ENCODE results near the gene HOXC9.

The HOXC9 gene

DNA sequence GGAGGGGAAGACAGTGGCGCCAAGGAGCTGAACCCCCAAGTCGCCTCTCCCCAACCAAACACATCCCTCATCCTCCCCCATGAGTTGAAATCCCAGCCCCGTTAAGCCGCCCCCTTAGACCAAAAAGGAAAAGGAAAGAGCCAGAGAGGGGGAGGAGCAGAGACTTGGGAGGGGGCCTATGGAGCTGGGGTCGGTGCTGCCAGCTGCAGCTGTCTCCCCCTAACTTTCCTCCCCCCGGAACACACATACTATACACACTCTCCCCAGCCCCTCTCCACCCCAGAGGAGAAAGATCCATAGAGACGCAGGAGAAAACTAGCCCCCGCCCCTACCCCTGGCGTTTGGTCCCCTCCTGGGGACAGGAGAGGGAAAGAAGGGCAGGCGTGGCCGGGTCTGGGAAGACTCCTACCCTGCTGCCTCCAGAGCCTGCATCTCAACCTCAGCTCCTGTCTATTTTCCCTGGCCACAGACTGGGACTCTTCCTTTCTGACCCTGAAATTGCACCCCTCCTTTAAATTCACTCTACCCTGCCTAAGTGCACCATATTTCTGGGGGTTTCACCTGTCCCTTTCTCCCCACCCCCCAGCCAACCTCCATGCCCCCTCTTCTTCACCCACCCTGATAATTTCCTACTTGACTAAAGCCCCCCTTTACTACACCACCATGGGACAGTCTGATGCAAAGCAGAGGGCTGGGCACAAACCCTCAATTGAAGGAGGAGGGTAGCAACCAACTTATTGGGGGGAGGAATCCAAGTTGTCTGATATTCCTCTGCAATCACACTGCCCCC is 1.7 kb upstream of the HOXC9 start:
- H3K9ac ChIP-seq (ENCODE audit: low read depth, low read length) = no peak overlapping the region
- TF ChIP-seq, protein P1, sequence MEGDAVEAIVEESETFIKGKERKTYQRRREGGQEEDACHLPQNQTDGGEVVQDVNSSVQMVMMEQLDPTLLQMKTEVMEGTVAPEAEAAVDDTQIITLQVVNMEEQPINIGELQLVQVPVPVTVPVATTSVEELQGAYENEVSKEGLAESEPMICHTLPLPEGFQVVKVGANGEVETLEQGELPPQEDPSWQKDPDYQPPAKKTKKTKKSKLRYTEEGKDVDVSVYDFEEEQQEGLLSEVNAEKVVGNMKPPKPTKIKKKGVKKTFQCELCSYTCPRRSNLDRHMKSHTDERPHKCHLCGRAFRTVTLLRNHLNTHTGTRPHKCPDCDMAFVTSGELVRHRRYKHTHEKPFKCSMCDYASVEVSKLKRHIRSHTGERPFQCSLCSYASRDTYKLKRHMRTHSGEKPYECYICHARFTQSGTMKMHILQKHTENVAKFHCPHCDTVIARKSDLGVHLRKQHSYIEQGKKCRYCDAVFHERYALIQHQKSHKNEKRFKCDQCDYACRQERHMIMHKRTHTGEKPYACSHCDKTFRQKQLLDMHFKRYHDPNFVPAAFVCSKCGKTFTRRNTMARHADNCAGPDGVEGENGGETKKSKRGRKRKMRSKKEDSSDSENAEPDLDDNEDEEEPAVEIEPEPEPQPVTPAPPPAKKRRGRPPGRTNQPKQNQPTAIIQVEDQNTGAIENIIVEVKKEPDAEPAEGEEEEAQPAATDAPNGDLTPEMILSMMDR (IDR thresholded peaks at IDR 0.05; ENCODE audit: borderline replicate concordance, extremely low read depth, low read length, poor library complexity, severe bottlenecking) = no peak
- no peak for TF ChIP-seq EZH2 (IDR thresholded peaks at IDR 0.05; ENCODE audit: borderline replicate concordance, low read depth, low read length, severe bottlenecking)
- no peaks in the 10 kb centered on the region for H3K79me2 ChIP-seq (ENCODE audit: insufficient read depth, low read length)
- H3K27ac ChIP-seq (ENCODE audit: low read length) = no peak overlapping the region
- DNase-seq (no peak), ATAC-seq (ENCODE audit: insufficient read depth, low read depth) (no peak)
- no peak overlapping the region for H3K4me2 ChIP-seq (ENCODE audit: insufficient read depth, low read length)
- no peak overlapping the region for H3K4me3 ChIP-seq (ENCODE audit: low read depth in 1 of 2, low read length in 2 of 2)
- no peaks in the 10 kb centered on the region for H3K9me3 ChIP-seq (ENCODE audit: insufficient read depth, low read length, severe bottlenecking)
- peaks cover 18% of the 10 kb centered on the region for H3K4me1 ChIP-seq (ENCODE audit: insufficient read depth, low read length)
- no peaks in the 10 kb centered on the region for H4K20me1 ChIP-seq (ENCODE audit: insufficient read depth, low read length)
- no peaks in the 10 kb centered on the region for H3K36me3 ChIP-seq (ENCODE audit: insufficient read depth, low read length)
- peaks cover 50% of the 10 kb centered on the region for H3K27me3 ChIP-seq (ENCODE audit: insufficient read depth, low read length, poor library complexity)
- no peak overlapping the region for H2AFZ ChIP-seq (ENCODE audit: low read depth, low read length)

DNA sequence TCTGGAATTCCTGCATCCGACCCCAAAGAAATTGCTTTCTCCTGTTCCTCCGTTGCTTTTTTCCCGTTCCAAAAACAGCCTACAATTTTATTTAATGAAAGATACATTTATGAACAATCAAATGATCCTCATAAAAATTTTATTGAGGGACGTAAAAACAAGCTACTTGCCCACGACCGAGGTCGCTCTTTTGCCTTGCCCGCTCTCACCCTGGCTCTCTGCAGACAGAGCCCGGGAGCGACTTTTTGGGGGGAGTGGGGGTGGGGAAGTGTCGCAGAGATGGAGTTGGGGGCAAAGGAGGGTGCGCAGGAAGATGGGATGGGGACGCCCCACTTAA is 1.1 kb upstream of the HOXC9 start:
- ATAC-seq (ENCODE audit: insufficient read depth, low read depth) (no peak), DNase-seq (no peak)
- H3K27ac ChIP-seq (ENCODE audit: low read length) = no peak overlapping the region
- no peaks in the 10 kb centered on the region for H3K36me3 ChIP-seq (ENCODE audit: insufficient read depth, low read length)
- H3K4me3 ChIP-seq (ENCODE audit: low read depth in 1 of 2, low read length in 2 of 2) = no peak overlapping the region
- H3K9ac ChIP-seq (ENCODE audit: low read depth, low read length) = no peak overlapping the region
- H3K4me1 ChIP-seq (ENCODE audit: insufficient read depth, low read length) = peaks cover 18% of the 10 kb centered on the region
- no peak overlapping the region for H2AFZ ChIP-seq (ENCODE audit: low read depth, low read length)
- TF ChIP-seq, protein P1 (IDR thresholded peaks at IDR 0.05; ENCODE audit: borderline replicate concordance, extremely low read depth, low read length, poor library complexity, severe bottlenecking) = no peak
- TF ChIP-seq EZH2 (IDR thresholded peaks at IDR 0.05; ENCODE audit: borderline replicate concordance, low read depth, low read length, severe bottlenecking) = no peak
- peaks cover 49% of the 10 kb centered on the region for H3K27me3 ChIP-seq (ENCODE audit: insufficient read depth, low read length, poor library complexity)
- no peaks in the 10 kb centered on the region for H4K20me1 ChIP-seq (ENCODE audit: insufficient read depth, low read length)
- H3K4me2 ChIP-seq (ENCODE audit: insufficient read depth, low read length) = no peak overlapping the region
- no peaks in the 10 kb centered on the region for H3K9me3 ChIP-seq (ENCODE audit: insufficient read depth, low read length, severe bottlenecking)
- no peaks in the 10 kb centered on the region for H3K79me2 ChIP-seq (ENCODE audit: insufficient read depth, low read length)

DNA sequence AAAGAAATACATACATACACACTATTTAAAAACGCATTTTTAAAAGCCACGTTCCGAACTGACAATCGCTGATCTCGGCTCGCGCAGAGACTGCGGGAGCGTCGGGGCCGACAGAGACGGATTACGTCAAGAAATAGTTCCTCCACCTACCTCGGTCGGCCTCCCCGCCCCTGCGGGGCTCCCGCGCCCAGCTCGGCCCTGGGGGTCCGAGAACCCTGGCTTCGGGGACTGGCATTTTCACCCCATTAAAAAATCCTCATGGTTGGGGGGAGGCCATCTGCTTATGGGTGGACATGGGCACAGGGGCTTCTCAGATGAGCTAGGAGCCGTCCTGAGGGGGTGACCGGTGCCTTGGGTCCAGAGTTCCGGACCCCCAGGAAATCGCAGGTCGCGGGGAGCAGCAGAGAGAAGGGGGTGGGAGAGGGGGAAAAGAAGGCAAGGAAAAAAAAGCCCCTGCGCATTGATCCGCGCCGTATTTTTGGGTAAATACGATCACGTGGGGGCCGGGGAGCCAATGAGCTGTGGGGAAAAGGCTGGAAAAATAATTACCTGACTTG is 324 bp upstream of the HOXC9 start:
- no peak overlapping the region for H3K4me2 ChIP-seq (ENCODE audit: insufficient read depth, low read length)
- DNase-seq (no peak), ATAC-seq (ENCODE audit: insufficient read depth, low read depth) (no peak)
- H3K9ac ChIP-seq (ENCODE audit: low read depth, low read length) = no peak overlapping the region
- H3K36me3 ChIP-seq (ENCODE audit: insufficient read depth, low read length) = no peaks in the 10 kb centered on the region
- H3K79me2 ChIP-seq (ENCODE audit: insufficient read depth, low read length) = no peaks in the 10 kb centered on the region
- no peak overlapping the region for H2AFZ ChIP-seq (ENCODE audit: low read depth, low read length)
- no peaks in the 10 kb centered on the region for H3K9me3 ChIP-seq (ENCODE audit: insufficient read depth, low read length, severe bottlenecking)
- H3K4me1 ChIP-seq (ENCODE audit: insufficient read depth, low read length) = peaks cover 18% of the 10 kb centered on the region
- H4K20me1 ChIP-seq (ENCODE audit: insufficient read depth, low read length) = no peaks in the 10 kb centered on the region
- TF ChIP-seq, protein P1 (IDR thresholded peaks at IDR 0.05; ENCODE audit: borderline replicate concordance, extremely low read depth, low read length, poor library complexity, severe bottlenecking) = no peak
- TF ChIP-seq EZH2 (IDR thresholded peaks at IDR 0.05; ENCODE audit: borderline replicate concordance, low read depth, low read length, severe bottlenecking) = no peak
- H3K27me3 ChIP-seq (ENCODE audit: insufficient read depth, low read length, poor library complexity) = peaks cover 57% of the 10 kb centered on the region
- H3K27ac ChIP-seq (ENCODE audit: low read length) = no peak overlapping the region
- no peak overlapping the region for H3K4me3 ChIP-seq (ENCODE audit: low read depth in 1 of 2, low read length in 2 of 2)
